ENCODE measurements around the gene UGT1A10. TPM values are rescaled to one million over a fixed set of nuclear protein-coding genes. Genes with fewer than 3 reads are reported as not detected.

The UGT1A10 gene
- total RNA-seq, 2 donors from 2014 or later = 0.52 to 0.99 TPM

GRCh38 chr2:233793465-233794127 is 157.3 kb downstream of the UGT1A10 start:
- 60 to 61% methylated on average over 10 to 18 of the region's 18 CpGs for WGBS, 2 donors
- Histone ChIP-seq H3K27me3 (no peaks in the 10 kb centered on the region), H3K4me3 (no peak overlapping the region), H3K27ac (no peak overlapping the region), H3K36me3 (replicated peaks in 1 of 2; ENCODE audit: insufficient read depth in 1 of 2, low read depth in 2 of 2) (no peaks in the 10 kb centered on the region), H3K9me3 (no peaks in the 10 kb centered on the region), H3K4me1 (no peaks in the 10 kb centered on the region)
- intact Hi-C loops (cut with DNase I) = no loop called here
- DNase-seq (no peak), ATAC-seq (no peak)
- no peak for TF ChIP-seq CTCF (IDR thresholded peaks at IDR 0.05)

- ATAC-seq = no peak
- intact Hi-C loops (cut with DNase I) = no loop called here
- Histone ChIP-seq H3K9me3 (no peaks in the 10 kb centered on the region), H3K4me1 (no peaks in the 10 kb centered on the region), H3K27me3 (no peaks in the 10 kb centered on the region), H3K36me3 (replicated peaks in 1 of 2; ENCODE audit: insufficient read depth in 1 of 2, low read depth in 2 of 2) (no peaks in the 10 kb centered on the region), H3K4me3 (no peak overlapping the region), H3K27ac (no peak overlapping the region)
- 24 to 65% methylated on average over 9 to 17 of the region's 17 CpGs for WGBS, 2 donors
- TF ChIP-seq CTCF (IDR thresholded peaks at IDR 0.05) (no peak), POLR2A (IDR thresholded peaks at IDR 0.05) (no peak)
- DNase-seq = no peak
Measured at GRCh38 chr2:233794128-233794658, 157.9 kb downstream of the UGT1A10 start.

GRCh38 chr2:233795735-233796171 is 159.5 kb downstream of the UGT1A10 start:
- no peaks in the 10 kb centered on the region for H3K4me1 ChIP-seq
- no peak for DNase-seq
- H3K4me3 ChIP-seq = no peak overlapping the region
- ATAC-seq = no peak
- TF ChIP-seq CTCF (IDR thresholded peaks at IDR 0.05) (no peak), POLR2A (IDR thresholded peaks at IDR 0.05) (no peak)
- H3K27me3 ChIP-seq = no peaks in the 10 kb centered on the region
- no peaks in the 10 kb centered on the region for H3K36me3 ChIP-seq (replicated peaks in 1 of 2; ENCODE audit: insufficient read depth in 1 of 2, low read depth in 2 of 2)
- 88 to 100% methylated on average over 1 to 13 of the region's 13 CpGs for WGBS, 2 donors
- intact Hi-C loops (cut with DNase I) = no loop called here
- H3K9me3 ChIP-seq = no peaks in the 10 kb centered on the region
- H3K27ac ChIP-seq = no peak overlapping the region

- TF ChIP-seq CTCF (IDR thresholded peaks at IDR 0.05) = no peak
- TF ChIP-seq POLR2A (IDR thresholded peaks at IDR 0.05) = no peak
- no peaks in the 10 kb centered on the region for H3K36me3 ChIP-seq (replicated peaks in 1 of 2; ENCODE audit: insufficient read depth in 1 of 2, low read depth in 2 of 2)
- WGBS, 2 donors = 81 to 88% methylated on average over 6 to 9 of the region's 9 CpGs
- H3K27ac ChIP-seq = no peak overlapping the region
- no peaks in the 10 kb centered on the region for H3K9me3 ChIP-seq
- no peaks in the 10 kb centered on the region for H3K4me1 ChIP-seq
- no peak for ATAC-seq
- H3K4me3 ChIP-seq = no peak overlapping the region
- DNase-seq = no peak
- H3K27me3 ChIP-seq = no peaks in the 10 kb centered on the region
- intact Hi-C loops (cut with DNase I) = no loop called here
Measured at GRCh38 chr2:233796254-233796653, 160.0 kb downstream of the UGT1A10 start.
